HG03139 (cell line): ENCODE results near the gene TBX5.

Experiments used
- ATAC-seq: cut with Tn5 transposase; IDR thresholded peaks from one replicate; pipeline ENCODE4 v1.9.1; 2021; ENCODE audit not compliant: unreplicated experiment

Gene TBX5

DNA sequence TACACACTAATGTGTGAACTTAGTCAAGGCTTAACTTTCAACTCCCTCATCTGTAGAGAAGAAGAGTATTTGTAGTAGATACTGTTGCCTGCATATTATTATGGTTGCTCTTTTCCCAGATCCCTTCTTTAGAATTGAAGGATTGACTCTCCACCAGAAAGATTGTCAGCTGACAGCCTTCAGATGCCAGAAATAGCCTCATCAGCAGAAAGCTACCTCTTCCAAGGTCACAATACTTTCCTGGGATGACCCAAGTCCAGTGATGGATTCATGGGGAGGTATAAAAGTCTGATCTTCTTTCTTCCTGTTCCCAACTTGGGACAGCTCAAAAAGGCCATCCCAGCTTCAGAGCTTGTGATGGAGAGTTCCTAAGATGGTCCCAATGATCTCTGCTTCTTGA, 78.2 kb downstream of the TBX5 start:
- no peak for ATAC-seq

- ATAC-seq, result no peak
Measured at GRCh38 chr12:114321524-114321923, 84.4 kb downstream of the TBX5 start.

- no peak for ATAC-seq
Measured at GRCh38 chr12:114320968-114321367, 85.0 kb downstream of the TBX5 start.

GRCh38 chr12:114320101-114320500, 85.8 kb downstream of the TBX5 start:
- ATAC-seq, result no peak

DNA sequence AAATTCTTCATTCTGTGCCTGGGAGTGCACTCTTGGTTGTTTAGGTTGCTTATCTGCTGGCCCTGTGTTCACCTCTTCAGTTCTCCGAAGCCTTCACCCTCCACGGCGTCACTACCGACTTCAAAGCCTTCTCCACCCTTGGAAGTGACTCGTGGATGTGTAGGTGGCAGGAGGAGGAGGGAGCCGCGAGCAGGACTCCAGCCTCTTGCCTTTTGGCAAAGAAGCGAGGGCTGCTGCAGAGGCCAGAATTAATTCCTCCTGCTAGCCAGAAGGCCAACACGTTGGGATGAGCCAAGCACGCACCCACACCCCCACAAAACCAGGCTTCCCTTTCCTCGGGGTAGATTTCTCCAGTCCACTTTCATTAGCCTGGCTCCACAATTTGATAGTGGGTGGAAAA, 86.5 kb downstream of the TBX5 start:
- no peak for ATAC-seq

- ATAC-seq, result no peak
Measured at GRCh38 chr12:114318984-114319383, 87.0 kb downstream of the TBX5 start.

DNA sequence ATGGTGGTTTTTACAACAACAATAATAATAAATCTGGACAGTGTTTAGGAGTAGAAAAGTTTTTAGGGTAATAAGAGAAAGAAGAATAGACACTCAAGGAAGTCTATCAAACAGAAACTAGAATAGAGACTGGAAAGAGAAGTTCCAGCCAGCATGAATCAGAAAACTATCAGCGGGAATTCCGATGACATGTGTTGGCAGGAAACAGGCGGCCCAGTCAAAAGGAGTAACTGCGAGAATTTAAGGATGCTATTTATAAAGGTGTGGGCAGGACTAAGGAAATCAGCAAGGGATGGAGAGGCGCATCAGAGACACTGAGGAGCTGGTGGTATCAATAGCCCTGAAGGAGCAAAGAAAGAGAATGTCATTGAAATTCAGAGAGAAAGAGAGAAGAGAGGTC, 89.9 kb downstream of the TBX5 start:
- no peak for ATAC-seq

GRCh38 chr12:114314974-114315720, 90.8 kb downstream of the TBX5 start:
- no peak for ATAC-seq

DNA sequence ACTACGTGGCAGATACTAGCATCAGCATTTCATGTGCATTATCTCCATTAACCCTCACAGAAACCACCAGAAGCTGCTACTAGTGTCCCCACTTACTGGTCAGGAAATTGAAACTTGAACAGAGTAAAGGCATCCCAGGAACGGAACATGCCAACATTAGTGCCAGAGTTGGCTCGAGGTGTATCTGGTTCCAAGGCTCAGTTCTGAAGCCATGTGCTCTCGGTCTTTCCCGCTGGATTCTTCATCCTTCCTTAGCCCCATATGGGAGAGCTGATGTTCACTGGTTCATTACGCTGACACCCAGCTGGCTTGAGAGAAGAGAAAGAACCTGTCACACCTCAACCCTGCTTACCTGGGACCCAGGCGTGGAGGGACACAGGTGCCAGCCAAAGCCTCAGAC, 91.5 kb downstream of the TBX5 start:
- ATAC-seq, result no peak

DNA sequence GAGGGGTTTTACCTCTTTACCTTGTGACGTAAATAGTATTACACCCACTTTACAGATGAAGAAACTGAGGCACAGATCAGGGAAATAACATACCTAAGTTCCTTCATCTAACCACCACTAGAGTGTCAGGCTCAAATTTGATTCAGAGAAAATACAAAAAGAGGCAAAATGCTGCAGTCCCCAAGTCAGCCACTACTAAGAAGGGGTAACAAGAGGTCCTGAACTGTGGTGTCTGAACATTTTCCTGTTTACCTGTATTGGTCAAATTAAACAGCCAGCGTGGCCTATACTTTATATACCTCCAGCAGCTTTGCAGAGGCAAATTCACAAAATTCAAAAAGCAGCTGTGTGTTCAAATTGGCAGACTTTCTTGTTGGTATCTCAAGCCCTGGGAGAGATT, 92.0 kb downstream of the TBX5 start:
- ATAC-seq, result no peak

DNA sequence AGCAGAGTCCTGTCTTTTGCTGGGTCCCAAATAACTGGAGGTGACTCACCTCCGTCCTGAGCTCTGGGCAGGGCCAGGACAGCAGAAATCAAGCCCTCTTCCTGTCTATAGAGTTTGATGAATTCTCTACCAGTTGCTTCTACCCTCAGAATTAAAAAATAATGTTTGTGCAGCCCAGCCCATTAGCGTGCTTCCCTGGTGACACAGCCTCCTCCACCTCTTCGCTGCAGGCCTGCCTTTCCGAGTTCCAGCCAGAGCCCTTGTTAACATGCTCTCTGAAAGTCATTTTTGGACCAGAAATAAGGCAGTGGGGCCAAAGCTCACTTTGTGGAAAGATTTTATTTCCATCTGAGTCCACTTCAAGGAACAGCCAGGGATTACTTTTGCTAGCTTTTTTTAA, 94.0 kb downstream of the TBX5 start:
- no peak for ATAC-seq

- ATAC-seq, result no peak
Measured at GRCh38 chr12:114306646-114307045, 99.3 kb downstream of the TBX5 start.

GRCh38 chr12:114305446-114305845, 100.5 kb downstream of the TBX5 start:
- ATAC-seq, result no peak
